Measurements from ENCODE around the gene SMG1. TPM values are rescaled to one million over a fixed set of nuclear protein-coding genes. Genes with fewer than 3 reads are reported as not detected.
"Not testable (repeated sequence)": the region's sequence is repeated elsewhere in the genome, so short reads cannot be mapped to it uniquely, and the experiment has no call there.

Gene SMG1
- total RNA-seq, 1 donor from 2014 or later, result 67.1 TPM

- Histone ChIP-seq H3K4me3 (ENCODE audit: low read depth, low read length) (no peak overlapping the region), H3K27me3 (ENCODE audit: control insufficient read depth, insufficient read depth, low read length) (no peaks in the 10 kb centered on the region), H3K36me3 (ENCODE audit: control insufficient read depth, insufficient read depth, low read length) (no peaks in the 10 kb centered on the region)
- FAIRE-seq (no peak), DNase-seq (ENCODE audit: low read depth) (no peak)
- no peak for TF ChIP-seq CTCF (IDR thresholded peaks at IDR 0.05; ENCODE audit: insufficient read depth, low read length, severe bottlenecking)
These were observed 32.9 kb upstream of the SMG1 start for GRCh38 chr16:18959031-18959505.

GRCh38 chr16:18958621-18959029, 32.4 kb upstream of the SMG1 start:
- FAIRE-seq, result no peak
- no peak for TF ChIP-seq CTCF (IDR thresholded peaks at IDR 0.05; ENCODE audit: insufficient read depth, low read length, severe bottlenecking)
- no peak for DNase-seq (ENCODE audit: low read depth)
- no peaks in the 10 kb centered on the region for H3K36me3 ChIP-seq (ENCODE audit: control insufficient read depth, insufficient read depth, low read length)
- H3K4me3 ChIP-seq (ENCODE audit: low read depth, low read length), result no peak overlapping the region
- H3K27me3 ChIP-seq (ENCODE audit: control insufficient read depth, insufficient read depth, low read length), result no peaks in the 10 kb centered on the region

DNA sequence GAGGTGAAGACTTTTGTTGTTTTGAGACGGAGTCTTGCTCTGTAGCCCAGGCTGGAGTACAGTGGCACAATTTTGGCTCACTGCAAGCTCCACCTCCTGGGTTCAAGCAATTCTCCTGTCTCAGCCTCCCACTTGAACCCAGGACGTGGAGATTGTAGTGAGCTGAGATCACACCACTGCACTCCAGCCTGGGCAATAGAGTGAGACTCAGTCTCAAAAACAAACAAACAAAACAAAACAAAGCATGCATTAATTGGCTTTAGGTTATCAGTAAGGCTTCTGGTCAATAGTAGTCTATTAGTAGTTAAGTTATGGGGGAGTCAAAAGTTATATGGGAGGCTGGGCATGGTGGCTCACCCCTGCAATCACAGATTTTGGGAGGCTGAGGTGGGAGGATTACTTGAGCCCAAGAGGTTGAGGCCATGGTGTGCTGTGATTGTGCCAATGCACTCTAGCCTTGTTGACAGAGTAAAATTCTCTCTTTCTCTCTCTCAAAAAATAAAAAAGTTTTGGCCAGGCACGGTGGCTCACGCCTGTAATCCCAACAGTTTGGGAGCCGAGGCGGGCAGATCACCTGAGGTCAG, 30.5 kb upstream of the SMG1 start:
- not testable (repeated sequence) for H3K4me3 ChIP-seq (ENCODE audit: low read depth, low read length)

DNA sequence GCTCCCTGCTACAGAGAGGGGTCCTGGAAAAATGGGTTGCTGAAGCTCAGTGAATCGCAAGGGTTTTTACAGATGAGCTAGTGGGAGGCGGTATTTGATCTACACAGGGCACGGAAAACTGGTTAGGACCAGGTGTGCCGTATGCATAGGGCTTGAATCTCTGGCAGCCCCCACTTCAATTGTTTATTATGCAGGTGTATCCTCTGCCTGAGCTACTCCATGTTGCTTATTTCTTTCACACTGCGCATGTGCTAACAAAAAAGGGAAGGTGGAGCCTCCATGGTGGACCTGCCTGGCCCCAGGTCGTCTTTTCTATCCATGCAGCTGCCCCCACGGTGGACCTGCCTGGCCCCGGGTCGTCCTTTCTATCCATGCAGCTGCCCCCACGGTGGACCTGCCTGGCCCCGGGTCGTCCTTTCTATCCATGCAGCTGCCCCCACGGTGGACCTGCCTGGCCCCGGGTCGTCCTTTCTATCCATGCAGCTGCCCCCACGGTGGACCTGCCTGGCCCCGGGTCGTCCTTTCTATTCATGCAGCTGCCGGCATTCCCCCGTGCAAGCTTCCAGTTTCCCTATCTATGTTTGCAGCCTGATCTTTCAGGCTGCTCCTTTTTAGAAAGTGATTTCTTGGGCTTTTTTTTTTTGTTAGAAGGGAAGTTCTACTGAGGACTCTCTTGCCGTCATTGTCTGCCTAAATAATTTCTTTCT, 29.8 kb upstream of the SMG1 start:
- H3K36me3 ChIP-seq (ENCODE audit: control insufficient read depth, insufficient read depth, low read length); FAIRE-seq; H3K27me3 ChIP-seq (ENCODE audit: control insufficient read depth, insufficient read depth, low read length); H3K4me3 ChIP-seq (ENCODE audit: low read depth, low read length); DNase-seq (ENCODE audit: low read depth): not testable (repeated sequence)

More for the DNA sequence above, 30.5 kb upstream of the SMG1 start:
- DNase-seq (ENCODE audit: low read depth); H3K36me3 ChIP-seq (ENCODE audit: control insufficient read depth, insufficient read depth, low read length); FAIRE-seq; H3K27me3 ChIP-seq (ENCODE audit: control insufficient read depth, insufficient read depth, low read length): not testable (repeated sequence)

DNA sequence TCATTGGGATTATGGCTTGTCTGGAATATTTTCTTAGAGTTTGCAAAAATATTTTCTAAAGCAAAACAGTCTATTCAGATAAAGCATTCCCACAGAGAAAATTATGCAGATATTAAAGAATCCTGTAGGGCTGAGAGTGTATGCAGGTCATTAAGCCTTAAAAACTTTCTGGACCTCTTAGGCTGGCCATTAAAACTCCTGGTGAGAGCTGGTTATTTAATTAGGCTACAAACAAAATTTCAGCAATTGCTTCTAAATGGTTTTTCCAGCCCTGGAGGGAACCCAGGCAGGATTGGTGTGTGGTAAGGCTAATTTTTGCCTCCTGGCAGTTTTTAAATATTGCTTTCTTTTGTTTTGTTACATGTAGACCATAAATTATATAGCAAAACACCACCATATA, 27.3 kb upstream of the SMG1 start:
- no peak for TF ChIP-seq CTCF (IDR thresholded peaks at IDR 0.05; ENCODE audit: insufficient read depth, low read length, severe bottlenecking)
- H3K4me3 ChIP-seq (ENCODE audit: low read depth, low read length), result no peak overlapping the region
- no peaks in the 10 kb centered on the region for H3K36me3 ChIP-seq (ENCODE audit: control insufficient read depth, insufficient read depth, low read length)
- H3K27me3 ChIP-seq (ENCODE audit: control insufficient read depth, insufficient read depth, low read length), result no peaks in the 10 kb centered on the region
- DNase-seq (ENCODE audit: low read depth) (no peak), FAIRE-seq (no peak)

DNA sequence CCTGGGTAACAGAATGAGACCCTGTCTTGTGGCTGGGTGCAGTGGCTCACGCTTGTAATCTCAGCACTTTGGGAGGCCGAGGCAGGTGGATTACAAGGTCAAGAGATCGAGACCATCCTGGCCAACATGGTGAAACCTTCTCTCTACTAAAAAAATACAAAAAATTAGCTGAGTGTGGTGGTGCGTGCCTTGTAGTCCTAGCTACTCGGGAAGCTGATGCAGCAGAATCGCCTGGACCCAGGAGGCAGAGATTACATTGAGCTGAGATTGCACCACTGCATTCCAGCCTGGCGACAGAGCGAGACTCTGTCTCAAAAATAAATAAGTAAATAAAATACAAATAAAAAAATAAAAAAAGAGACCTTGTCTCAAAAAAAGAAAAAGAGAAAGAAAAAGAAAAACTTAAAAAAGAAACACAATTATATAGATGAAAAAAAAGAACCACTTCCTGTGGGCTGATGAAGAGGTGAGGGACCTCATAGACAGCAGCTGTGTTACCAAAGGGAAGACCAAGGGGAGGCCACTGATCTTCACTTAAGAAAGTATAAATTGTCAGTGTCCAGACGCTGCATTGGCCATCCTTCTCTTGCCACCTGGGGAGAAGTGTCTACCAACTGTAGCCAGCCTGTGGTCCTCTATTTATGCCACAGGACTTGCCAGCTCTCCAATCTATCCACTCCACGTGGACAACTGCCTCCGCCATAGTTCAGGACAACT, 24.4 kb upstream of the SMG1 start:
- Histone ChIP-seq H3K27me3 (ENCODE audit: control insufficient read depth, insufficient read depth, low read length) (no peaks in the 10 kb centered on the region), H3K36me3 (ENCODE audit: control insufficient read depth, insufficient read depth, low read length) (no peaks in the 10 kb centered on the region), H3K4me3 (ENCODE audit: low read depth, low read length) (no peak overlapping the region)
- no peak for FAIRE-seq
- no peak for DNase-seq (ENCODE audit: low read depth)
- TF ChIP-seq CTCF (IDR thresholded peaks at IDR 0.05; ENCODE audit: insufficient read depth, low read length, severe bottlenecking), result no peak
